ENCODE measurements around the gene GOLGA6L7.
"Not testable (repeated sequence)": the region's sequence is repeated elsewhere in the genome, so short reads cannot be mapped to it uniquely, and the experiment has no call there.

GRCh38 chr15:28889871-28890270, 41.4 kb upstream of the GOLGA6L7 start:
- TF ChIP-seq CTCF (IDR thresholded peaks at IDR 0.05 in 8 of 11, conservative IDR thresholded peaks at IDR 0.05 in 3 of 11); POLR2AphosphoS5 (IDR thresholded peaks at IDR 0.05): not testable (repeated sequence)

Measured in spleen (tissue), 7 donors.